ENCODE data around the gene SLC9A4.

GRCh38 chr2:102515851-102516250 is 42.8 kb downstream of the SLC9A4 start:
- TF ChIP-seq CTCF (IDR thresholded peaks at IDR 0.05) = no peak
- TF ChIP-seq POLR2A (IDR thresholded peaks at IDR 0.05) = no peak

Data from uterus (tissue), 2 donors.